Gastroesophageal sphincter (tissue), 4 donors: ENCODE results near the gene STX12. TPM values are rescaled to one million over a fixed set of nuclear protein-coding genes. Genes with fewer than 3 reads are reported as not detected.
A peak's percentile ranks its signal among the peaks of the same experiment; 100 is the strongest.

Experiments used
- ATAC-seq: fragments of 150-250 bp; one replicate; pipeline ENCODE4 v1.9.1; 2016; ENCODE audit warnings: mild to moderate bottlenecking, moderate library complexity
- H3K27ac ChIP-seq, 4 donors: fragments of 200-600 bp; sonication (generic) in 3 of 4; 1 replicate in 3 of 4; 2 replicates in 1 of 4; pipeline ENCODE4 v1.5.1; 2016 to 2019
- H3K27me3 ChIP-seq: fragments of 200-600 bp; sonication (generic); one replicate; pipeline ENCODE4 v1.5.1; 2019
- H3K36me3 ChIP-seq, 2 donors: fragments of 200-600 bp; sonication (generic); one replicate each; pipeline ENCODE4 v1.5.1; 2019; ENCODE audit warnings: control low read depth in 1 of 2
- H3K4me1 ChIP-seq, 3 donors: fragments of 200-600 bp; sonication (generic); 1 replicate in 2 of 3; 2 replicates in 1 of 3; pipeline ENCODE4 v1.5.1; 2016 to 2019; ENCODE audit warnings: control low read depth in 2 of 3
- H3K4me3 ChIP-seq, 2 donors: fragments of 200-600 bp; sonication (generic); one replicate each; pipeline ENCODE4 v1.5.1; 2019; ENCODE audit warnings: mild to moderate bottlenecking in 1 of 2, moderate library complexity in 1 of 2
- H3K9me3 ChIP-seq, 3 donors: fragments of 200-600 bp; sonication (generic); one replicate each; pipeline ENCODE4 v1.5.1; 2017 to 2019; ENCODE audit warnings: control low read depth in 2 of 3
- EP300 ChIP-seq: sonication (generic); formaldehyde crosslinking; IDR thresholded peaks from one replicate; pipeline ENCODE4 v1.6.1; 2017; ENCODE audit warnings: antibody characterized with exemption, mild to moderate bottlenecking
- POLR2A ChIP-seq, 2 donors: fragments of 450-650 bp; IDR thresholded peaks; one replicate each; pipeline ENCODE4 v1.6.1; 2017; ENCODE audit warnings: antibody characterized with exemption in 2 of 2, mild to moderate bottlenecking in 2 of 2, moderate library complexity in 1 of 2
- POLR2AphosphoS5 ChIP-seq: sonication (generic); formaldehyde crosslinking; IDR thresholded peaks from one replicate; pipeline ENCODE4 v1.6.1; 2017; ENCODE audit warnings: antibody characterized with exemption
- WGBS, 2 donors: methylation state at CpG; one replicate each; pipeline ENCODE4 v1.1.5; 2018; ENCODE audit warnings: low coverage in 1 of 2; 5-methylcytosine and 5-hydroxymethylcytosine counted together
- small RNA-seq, 4 donors: library from RNA; depleted of rRNA; stranded (forward); fragments of <200 nt; gene quantifications; one replicate each; pipeline ENCODE3, GENCODE V24; 2016
- total RNA-seq, 4 donors: library from RNA; depleted of rRNA; stranded (reverse); fragments of >200 nt; gene quantifications; one replicate each; pipeline ENCODE4 v1.1.0, GENCODE V29; 2016
- TF ChIP-seq, protein P1 (sequence below), 4 experiments: fragments of 200-600 bp in 2 of 4; fragments of 450-650 bp in 2 of 4; sonication (generic) in 1 of 4; IDR thresholded peaks; one replicate each; pipeline ENCODE4 v1.5.1; 2017 to 2019; ENCODE audit warnings: antibody characterized with exemption in 4 of 4, mild to moderate bottlenecking in 2 of 4, moderate library complexity in 2 of 4

The STX12 gene
- total RNA-seq, 4 donors from 2014 or later: 50.6 to 76.9 (median 68.3) TPM

DNA sequence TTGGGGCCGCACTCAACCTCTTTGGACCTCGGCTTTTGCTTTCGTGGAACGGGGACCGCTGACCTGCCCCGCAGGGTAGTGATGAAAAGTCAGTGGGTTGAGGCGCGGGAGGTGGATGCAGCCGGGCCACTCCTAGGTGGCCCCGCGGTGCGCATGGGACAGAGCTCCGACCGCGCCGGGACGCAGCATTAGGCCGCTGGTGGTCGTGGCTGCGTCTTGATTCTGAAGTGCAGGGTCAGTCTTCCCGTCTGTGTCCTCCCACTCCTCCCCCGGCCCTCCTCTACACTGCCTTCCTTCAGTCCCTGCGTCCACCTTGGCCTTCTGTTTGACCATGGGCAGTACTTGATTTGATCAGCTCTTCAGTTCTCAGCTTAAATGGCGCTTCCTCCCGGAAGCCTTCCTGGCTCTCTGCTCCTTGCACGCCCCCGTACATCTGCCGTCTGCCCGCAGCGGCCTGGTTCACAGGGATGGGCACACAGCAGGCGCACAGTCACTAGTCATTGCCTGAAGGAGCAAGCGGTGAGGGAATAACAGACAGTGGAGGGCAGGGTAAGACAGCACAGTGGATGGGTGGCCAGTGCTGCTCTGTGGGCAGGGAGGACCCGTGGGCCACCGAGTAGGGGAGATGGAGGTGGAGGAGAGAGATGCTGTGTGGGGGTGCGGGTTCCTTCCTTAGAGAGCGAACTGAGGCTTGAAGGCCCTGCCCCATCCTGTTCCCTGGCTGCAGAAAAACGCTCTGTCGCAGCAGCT lies 100.0 kb downstream of the STX12 start:
- TF ChIP-seq EP300: no peak
- TF ChIP-seq POLR2A (IDR thresholded peaks at IDR 0.05): peak in 1 of 2 donors; percentile 4
- H3K27ac ChIP-seq: peak overlapping the region in 3 of 4 donors; percentile 45 to 78 (median 58)

DNA sequence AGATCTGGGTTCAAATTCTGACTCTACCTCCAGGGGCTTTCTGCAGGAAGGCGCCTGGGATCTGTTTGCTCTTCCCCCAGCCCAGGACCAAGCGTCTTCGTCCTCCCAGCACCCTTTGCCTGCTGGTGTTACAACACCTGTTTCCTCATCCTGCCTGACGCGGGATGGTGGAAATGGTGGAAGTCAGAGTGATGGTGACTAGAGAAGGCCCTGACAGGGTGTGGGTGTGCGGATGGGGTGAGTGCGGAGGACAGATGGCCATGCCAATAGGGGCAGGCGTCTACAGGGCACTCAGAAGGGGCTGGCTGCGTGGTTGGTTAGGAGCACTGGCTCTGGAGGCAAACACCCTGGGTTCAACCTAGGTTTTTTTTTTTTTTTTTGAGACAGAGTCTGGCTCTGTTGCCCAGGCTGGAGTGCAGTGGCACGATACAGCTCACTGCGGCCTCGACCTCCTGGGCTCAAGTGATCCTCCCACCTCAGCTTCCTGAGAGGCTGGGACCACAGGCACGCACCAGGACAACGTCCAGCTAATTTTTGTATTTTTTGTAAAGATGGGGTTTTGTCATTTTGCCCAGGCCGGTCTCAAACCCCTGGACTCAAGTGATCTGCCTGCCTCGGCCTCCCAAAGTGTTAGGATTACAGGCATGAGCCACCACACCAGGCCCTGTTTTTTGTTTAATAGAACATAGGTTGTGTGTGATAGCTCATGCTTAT lies 100.8 kb downstream of the STX12 start:
- Histone ChIP-seq H3K27ac (peak overlapping the region in 3 of 4 donors; percentile 45 to 78 (median 58)), H3K36me3 (no peaks in the 10 kb centered on the region), H3K27me3 (peaks cover 29% of the 10 kb centered on the region), H3K9me3 (no peaks in the 10 kb centered on the region), H3K4me1 (peaks cover 0 to 18% (median 0%) of the 10 kb centered on the region in 3 donors), H3K4me3 (peak overlapping the region in 1 of 2 donors; percentile 64)
- no peak for ATAC-seq
- TF ChIP-seq POLR2AphosphoS5 (no peak), EP300 (no peak), POLR2A (IDR thresholded peaks at IDR 0.05) (no peak)
- TF ChIP-seq, protein P1, sequence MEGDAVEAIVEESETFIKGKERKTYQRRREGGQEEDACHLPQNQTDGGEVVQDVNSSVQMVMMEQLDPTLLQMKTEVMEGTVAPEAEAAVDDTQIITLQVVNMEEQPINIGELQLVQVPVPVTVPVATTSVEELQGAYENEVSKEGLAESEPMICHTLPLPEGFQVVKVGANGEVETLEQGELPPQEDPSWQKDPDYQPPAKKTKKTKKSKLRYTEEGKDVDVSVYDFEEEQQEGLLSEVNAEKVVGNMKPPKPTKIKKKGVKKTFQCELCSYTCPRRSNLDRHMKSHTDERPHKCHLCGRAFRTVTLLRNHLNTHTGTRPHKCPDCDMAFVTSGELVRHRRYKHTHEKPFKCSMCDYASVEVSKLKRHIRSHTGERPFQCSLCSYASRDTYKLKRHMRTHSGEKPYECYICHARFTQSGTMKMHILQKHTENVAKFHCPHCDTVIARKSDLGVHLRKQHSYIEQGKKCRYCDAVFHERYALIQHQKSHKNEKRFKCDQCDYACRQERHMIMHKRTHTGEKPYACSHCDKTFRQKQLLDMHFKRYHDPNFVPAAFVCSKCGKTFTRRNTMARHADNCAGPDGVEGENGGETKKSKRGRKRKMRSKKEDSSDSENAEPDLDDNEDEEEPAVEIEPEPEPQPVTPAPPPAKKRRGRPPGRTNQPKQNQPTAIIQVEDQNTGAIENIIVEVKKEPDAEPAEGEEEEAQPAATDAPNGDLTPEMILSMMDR (IDR thresholded peaks at IDR 0.05): no peak
- 71 to 100% methylated on average over 2 to 6 of the region's 16 CpGs for WGBS, 2 donors

More for the DNA sequence above, 100.0 kb downstream of the STX12 start:
- H3K27me3 ChIP-seq: peaks cover 29% of the 10 kb centered on the region
- H3K9me3 ChIP-seq: no peaks in the 10 kb centered on the region
- H3K4me3 ChIP-seq: peak overlapping the region; percentile 53 to 64
- WGBS, 2 donors: 21% methylated on average over 6 of the region's 38 CpGs; no CpG with 5 or more reads in 1 of the 2 donors
- peak; percentile 20 for ATAC-seq
- no peaks in the 10 kb centered on the region for H3K36me3 ChIP-seq
- H3K4me1 ChIP-seq: peaks cover 0 to 18% (median 0%) of the 10 kb centered on the region in 3 donors

Small RNA genes lying within 50 kb of the gene (small RNA-seq; reads per million reads assigned to genes)
- gene AL020997.2 (0 reads per million in 4 donors), gene RNU6-1245P (0 reads per million in 4 donors), gene SCARNA1 (6.9 to 22.5 (median 11.5) reads per million in 4 donors)

Other genes starting within 250 kb of the STX12 start
- 10 to 100 TPM; 18.2 to 50.3 (median 27.7) TPM for gene AHDC1, start 169.1 kb upstream of the STX12 start, total RNA-seq
- gene FGR, start 138.0 kb upstream of the STX12 start, total RNA-seq: 10 to 100 TPM in 3 of 4 donors, 1 to 10 TPM in 1; 9.2 to 17.8 (median 10.1) TPM
- 10 to 100 TPM; 28.5 to 98.5 (median 55.1) TPM for gene IFI6, start 101.0 kb upstream of the STX12 start, total RNA-seq
- 10 to 100 TPM; 12.5 to 24.2 (median 16.6) TPM for gene FAM76A, start 47.3 kb upstream of the STX12 start, total RNA-seq
- gene PPP1R8, start 57.6 kb downstream of the STX12 start, total RNA-seq: 10 to 100 TPM; 38.6 to 55.1 (median 41.0) TPM
- 10 to 100 TPM in 3 of 4 donors, 1 to 10 TPM in 1; 5.6 to 23.8 (median 17.7) TPM for gene THEMIS2, start 99.3 kb downstream of the STX12 start, total RNA-seq
- 10 to 100 TPM; 21.3 to 26.5 (median 22.0) TPM for gene RPA2, start 141.4 kb downstream of the STX12 start, total RNA-seq
- 1 to 10 TPM in 1 of 4 donors, under 1 TPM in 1, not detected in 2; 0.31 to 1.1 TPM for gene SMPDL3B, start 161.8 kb downstream of the STX12 start, total RNA-seq
- gene XKR8, start 186.8 kb downstream of the STX12 start, total RNA-seq: 1 to 10 TPM; 3.7 to 8.9 (median 5.1) TPM